Stimulated activated CD8-positive, alpha-beta memory T cell treated with anti-CD3 and anti-CD28 coated beads, Interleukin-15, amount 100 ng/mL, for 48 hours (primary cell): ENCODE data around the gene HEATR5A.
"Not testable (repeated sequence)": the region's sequence is repeated elsewhere in the genome, so short reads cannot be mapped to it uniquely, and the experiment has no call there.

Experiments
- DNase-seq, 2 donors: peaks; one replicate each; pipeline ENCODE4 v3.0.0-alpha.2; 2020; ENCODE audit warnings: low read depth in 2 of 2

Gene HEATR5A

DNA sequence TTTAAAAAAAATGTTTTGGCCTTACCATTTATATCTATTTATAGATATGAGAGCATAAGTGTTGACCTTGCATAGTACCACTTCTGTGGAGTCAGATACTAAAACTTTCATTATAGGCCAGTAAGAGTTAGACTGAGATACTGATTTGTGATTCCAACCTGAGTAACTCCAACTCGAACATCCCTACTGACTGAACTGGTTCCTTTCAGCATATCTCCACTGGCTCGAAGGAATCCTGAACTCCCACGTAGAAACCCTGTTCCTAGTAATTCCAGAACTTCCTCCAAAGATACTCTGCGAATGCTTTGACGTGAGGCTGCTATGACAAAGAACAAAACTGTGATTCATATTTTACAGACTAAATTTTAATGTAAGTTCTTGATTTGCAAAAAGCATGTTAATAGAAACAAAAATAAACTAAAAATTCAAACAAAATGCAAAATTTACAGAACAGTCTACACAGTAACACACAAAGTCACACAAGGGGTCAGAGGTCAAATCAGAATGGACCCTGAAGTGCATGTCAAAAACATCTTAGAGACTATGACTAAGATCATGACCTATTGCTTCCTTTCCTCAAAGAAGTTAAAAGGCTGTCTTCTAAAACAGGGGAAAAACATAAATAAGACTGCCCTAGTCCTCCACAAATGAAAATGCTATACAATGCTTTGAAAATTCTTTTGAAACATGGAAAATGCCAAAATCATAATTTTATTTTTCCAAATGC is 31.5 kb downstream of the HEATR5A start:
- no peak for DNase-seq

- DNase-seq = no peak
These were observed 33.3 kb downstream of the HEATR5A start for GRCh38 chr14:31387091-31387490.

DNA sequence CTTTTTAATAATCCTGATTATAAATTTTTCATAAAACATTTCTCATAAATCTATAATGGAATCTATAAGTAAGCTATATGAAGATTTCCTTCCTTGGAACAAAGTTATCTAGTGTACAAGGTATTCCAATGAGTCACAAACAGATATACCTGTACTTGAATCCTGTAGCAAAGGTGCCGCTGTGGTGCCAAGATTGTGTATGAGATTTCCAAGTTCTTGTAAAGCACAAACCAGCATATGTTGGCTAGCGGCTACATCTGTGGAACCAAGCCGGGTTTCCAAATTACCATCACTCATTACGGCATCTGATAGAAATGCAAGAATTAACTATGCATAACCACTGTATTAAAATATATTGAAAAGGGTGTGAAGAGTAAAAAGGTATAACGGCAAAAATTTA is 34.1 kb downstream of the HEATR5A start:
- no peak for DNase-seq

DNA sequence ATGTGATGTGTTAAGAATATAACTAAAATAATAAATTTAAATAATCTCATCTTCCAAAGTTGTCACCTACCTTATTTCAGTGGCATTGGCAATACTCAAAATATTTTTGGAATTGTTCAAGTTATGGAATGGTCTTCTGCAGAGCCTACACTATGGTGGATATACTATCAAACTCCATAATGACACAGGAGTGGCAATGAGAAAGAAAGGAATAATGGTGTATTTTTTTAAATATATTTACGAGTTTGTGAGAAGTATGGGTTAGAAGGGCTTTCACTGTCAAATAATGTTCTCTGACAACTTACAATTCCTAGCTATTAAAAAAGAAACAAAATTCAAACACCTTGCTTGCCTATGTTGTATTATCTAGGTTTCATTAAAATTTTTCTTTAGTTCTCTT is 38.1 kb downstream of the HEATR5A start:
- DNase-seq = no peak

GRCh38 chr14:31380106-31380505 is 40.2 kb downstream of the HEATR5A start:
- no peak for DNase-seq

DNA sequence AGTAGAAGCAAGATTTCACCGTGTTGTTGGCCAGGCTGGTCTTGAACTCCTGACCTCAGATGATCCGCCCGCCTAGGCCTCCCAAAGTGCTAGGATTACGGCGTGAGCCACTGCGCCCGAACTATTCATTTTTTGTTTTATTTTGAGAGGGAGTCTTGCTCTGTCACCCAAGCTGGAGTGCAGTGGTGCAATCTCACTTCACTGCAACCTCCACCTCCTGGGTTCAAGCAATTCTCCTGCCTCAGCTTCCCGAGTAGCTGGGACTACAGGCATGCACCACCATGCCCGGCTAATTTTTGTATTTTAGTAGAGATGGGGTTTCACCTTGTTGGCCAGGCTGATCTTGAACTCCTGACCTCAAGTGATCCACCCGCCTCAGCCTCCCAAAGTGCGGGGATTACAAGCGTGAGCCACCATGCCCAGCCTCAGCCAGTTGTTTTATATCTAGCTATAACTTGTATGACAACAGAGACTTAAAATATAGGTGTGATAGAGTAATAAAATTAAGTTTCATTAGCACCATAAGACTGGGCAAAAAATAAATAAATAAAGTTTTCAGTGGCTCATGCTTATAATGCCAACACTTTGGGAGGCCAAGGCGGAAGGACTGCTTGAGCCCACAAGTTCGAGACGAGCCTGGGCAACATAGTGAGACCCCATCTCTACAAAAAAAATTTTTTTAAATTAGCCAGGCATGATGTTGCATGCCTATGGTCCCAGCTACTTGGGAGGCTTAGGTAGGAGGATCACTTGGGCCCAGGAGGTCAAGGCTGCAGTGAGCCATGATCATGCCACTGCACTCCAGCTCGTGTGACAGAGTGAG is 41.0 kb downstream of the HEATR5A start:
- not testable (repeated sequence) for DNase-seq

GRCh38 chr14:31377433-31377832 is 42.9 kb downstream of the HEATR5A start:
- no peak for DNase-seq

DNA sequence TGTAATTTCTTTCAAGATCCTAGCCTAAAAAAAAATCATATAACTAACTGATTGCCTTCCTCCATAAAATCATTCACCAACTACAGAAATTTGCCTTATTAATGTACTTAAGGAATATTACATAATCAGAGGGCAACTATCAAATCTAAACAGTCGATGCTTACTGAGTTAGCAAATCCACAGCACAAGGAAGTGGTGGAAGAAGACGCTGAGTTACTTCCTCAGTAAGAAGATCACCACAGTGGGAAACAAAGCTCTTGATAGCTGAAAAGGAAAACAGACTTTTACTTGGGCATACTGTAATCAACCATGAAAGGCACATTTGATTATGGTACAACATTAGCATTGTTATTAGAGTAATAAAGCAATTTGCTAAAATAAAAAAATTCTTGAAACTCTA is 48.7 kb downstream of the HEATR5A start:
- DNase-seq = no peak

DNA sequence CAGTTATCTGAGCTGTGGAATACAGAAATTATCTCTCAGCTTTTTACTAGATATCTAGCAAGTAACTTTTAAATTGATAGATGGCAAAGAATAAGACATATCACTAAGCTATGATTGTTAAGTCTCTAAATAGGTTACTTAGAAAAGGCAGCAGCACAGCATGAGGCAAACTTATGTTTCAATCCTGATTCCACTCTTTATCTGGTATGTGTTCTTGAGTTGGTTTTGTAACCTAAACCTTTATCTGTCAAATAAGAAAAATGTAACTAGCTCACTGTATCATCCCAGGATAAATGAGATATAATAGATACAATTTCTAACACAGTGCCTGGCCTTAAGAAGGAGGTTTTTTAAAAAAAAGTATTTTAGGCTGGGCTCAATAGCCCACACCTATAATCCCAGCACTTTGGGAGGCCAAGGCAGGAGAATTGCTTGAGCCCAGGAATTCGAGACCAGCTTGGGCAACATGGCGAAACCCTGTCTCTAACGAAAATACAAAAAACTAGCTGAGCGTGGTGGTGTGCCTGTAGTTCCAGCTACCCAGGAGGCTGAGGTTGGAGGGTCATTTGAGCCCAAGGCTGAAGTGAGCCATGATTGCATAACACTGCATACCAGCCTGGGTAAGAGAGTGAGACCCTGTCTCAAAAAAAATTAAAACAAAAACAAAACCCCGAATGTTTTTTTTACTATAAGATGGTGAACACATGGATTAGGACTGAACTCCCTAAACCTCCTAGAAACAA is 56.8 kb downstream of the HEATR5A start:
- no peak for DNase-seq

GRCh38 chr14:31362746-31363145 is 57.6 kb downstream of the HEATR5A start:
- DNase-seq = no peak

- not testable (repeated sequence) for DNase-seq
These were observed 58.6 kb downstream of the HEATR5A start for GRCh38 chr14:31361761-31362160.

DNA sequence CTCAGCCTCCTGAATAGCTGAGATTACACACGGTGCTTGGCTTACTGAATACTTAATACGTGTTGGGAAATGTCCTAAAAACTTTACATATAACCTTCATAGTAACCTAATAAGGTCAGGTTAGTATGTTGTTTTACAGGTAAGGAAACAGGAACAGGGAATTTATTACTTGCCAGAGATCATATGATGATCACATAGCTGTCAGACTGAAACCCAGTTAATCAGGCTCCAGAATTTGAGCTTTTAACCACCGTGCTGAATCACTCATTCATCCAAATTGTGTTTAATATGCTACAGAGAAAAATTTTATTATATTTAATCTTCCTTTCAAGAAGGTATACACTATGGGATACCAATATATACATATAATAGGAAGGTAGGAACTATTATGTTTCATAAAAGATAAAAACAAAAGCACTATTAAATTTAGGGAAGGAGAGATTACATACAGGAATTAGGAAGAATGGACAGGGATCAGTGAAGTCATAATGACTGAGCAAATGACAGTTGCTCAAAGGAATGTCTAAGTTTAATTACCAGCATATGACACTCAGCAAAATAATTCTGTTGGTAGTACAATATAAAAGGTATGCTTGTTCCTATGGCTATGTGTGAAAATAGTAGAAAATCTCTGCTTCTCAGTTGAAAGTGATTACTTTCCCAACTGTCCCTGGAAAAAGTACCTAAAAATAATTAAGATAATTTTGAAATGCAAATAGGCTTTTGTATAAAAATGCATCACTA is 59.3 kb downstream of the HEATR5A start:
- DNase-seq = no peak

DNA sequence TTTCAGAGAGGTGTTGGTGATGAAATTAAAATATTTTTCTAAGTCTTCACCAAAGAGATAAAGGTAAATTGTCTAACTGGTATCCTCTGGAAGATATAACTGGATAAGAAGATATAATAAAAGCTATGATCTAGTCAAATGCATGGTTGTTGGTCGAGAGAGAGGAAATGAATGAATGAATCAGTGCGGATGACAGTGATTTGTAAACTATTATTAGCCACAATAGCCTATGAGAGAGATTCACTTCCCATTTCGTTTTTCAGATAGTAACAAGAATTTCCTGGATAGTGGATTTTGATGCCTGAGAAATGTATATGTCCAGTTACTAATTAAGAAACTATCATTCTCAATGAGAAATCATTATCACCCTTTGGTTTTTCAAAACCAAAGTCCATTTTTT is 63.1 kb downstream of the HEATR5A start:
- DNase-seq = no peak

- no peak for DNase-seq
These were observed 74.3 kb downstream of the HEATR5A start for GRCh38 chr14:31346097-31346496.

GRCh38 chr14:31341280-31341679 is 79.1 kb downstream of the HEATR5A start:
- no peak for DNase-seq

GRCh38 chr14:31340297-31341063 is 79.9 kb downstream of the HEATR5A start:
- DNase-seq = no peak

DNA sequence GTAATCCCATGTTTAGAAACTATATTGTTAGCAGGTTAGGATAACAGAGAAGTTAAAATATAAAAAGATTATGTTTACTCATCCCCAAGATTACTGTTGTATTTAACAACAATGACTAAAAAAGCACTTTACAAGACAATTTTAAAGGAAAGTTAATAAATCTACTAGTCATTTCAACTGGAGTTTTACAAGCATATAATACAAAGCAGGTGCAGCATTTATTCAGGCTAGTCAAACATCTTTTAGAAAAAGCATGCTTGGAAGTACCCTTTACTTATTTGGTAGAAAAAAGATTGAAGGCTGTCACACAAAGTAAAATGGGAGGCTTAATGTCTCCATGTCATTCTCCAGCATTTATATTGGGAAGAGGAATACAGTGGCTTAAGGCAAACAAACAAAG is 80.6 kb downstream of the HEATR5A start:
- DNase-seq = no peak

GRCh38 chr14:31337331-31337730 is 83.0 kb downstream of the HEATR5A start:
- DNase-seq = no peak

GRCh38 chr14:31336646-31337045 is 83.7 kb downstream of the HEATR5A start:
- no peak for DNase-seq

- DNase-seq = not testable (repeated sequence)
These were observed 89.0 kb downstream of the HEATR5A start for GRCh38 chr14:31331395-31331794.
